Gastrocnemius medialis (tissue), 4 donors: Measurements from ENCODE around the gene SESN3.

Experiments
- POLR2A ChIP-seq, 2 donors: fragments of 450-650 bp; IDR thresholded peaks; one replicate each; pipeline ENCODE4 v1.6.1; 2017; ENCODE audit warnings: antibody characterized with exemption in 2 of 2, mild to moderate bottlenecking in 2 of 2, moderate library complexity in 2 of 2
- TF ChIP-seq, protein P1 (sequence below), 5 experiments: fragments of 450-650 bp in 3 of 5; fragments of 200-600 bp in 2 of 5; sonication (generic) in 2 of 5; IDR thresholded peaks in 4 of 5; conservative IDR thresholded peaks in 1 of 5; 1 replicate in 4 of 5; 2 replicates in 1 of 5; pipeline ENCODE4 v1.5.1; 2016 to 2019; ENCODE audit warnings: antibody characterized with exemption in 5 of 5, mild to moderate bottlenecking in 3 of 5, moderate library complexity in 3 of 5

DNA sequence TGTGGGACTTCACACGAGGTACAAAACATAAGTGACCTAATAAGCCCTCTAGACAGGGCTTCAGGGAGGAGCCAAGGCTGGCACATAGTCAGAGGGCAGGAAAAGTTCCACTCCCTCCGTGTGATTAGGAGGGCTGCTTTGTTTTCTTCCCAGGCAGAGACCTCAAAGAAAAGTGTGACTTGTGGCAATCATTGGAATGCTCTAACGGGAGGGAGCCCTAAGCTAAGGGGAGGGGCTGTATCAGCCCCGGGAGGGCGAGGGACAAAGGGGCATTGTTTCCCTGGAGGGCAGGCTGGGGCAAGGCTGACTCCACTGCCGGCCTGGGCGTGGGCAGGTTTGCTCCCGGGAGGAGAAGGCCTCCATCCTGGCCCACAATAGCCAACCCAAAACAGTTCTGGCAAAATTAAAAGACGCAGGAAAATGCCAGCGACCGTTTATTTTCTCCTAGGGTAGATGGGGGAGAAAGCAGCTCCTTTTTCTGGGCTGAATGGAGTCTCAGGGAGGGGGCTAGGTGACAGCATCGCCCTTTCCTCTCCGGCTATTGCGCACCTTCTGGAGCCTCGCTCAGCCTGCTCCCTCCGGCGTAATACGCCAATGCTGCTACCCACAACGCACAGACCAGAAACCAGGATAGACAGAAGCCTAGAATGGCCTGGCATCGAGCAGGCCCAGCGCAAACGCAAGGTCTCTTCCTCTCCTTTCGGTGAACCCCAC lies 81.2 kb downstream of the SESN3 start:
- no peak for TF ChIP-seq POLR2A (IDR thresholded peaks at IDR 0.05)
- TF ChIP-seq, protein P1, sequence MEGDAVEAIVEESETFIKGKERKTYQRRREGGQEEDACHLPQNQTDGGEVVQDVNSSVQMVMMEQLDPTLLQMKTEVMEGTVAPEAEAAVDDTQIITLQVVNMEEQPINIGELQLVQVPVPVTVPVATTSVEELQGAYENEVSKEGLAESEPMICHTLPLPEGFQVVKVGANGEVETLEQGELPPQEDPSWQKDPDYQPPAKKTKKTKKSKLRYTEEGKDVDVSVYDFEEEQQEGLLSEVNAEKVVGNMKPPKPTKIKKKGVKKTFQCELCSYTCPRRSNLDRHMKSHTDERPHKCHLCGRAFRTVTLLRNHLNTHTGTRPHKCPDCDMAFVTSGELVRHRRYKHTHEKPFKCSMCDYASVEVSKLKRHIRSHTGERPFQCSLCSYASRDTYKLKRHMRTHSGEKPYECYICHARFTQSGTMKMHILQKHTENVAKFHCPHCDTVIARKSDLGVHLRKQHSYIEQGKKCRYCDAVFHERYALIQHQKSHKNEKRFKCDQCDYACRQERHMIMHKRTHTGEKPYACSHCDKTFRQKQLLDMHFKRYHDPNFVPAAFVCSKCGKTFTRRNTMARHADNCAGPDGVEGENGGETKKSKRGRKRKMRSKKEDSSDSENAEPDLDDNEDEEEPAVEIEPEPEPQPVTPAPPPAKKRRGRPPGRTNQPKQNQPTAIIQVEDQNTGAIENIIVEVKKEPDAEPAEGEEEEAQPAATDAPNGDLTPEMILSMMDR (IDR thresholded peaks at IDR 0.05 in 4 of 5, conservative IDR thresholded peaks at IDR 0.05 in 1 of 5), result no peak
